HG03108 (cell line): ENCODE results near the gene KTN1.
A peak's percentile ranks its signal among the peaks of the same experiment; 100 is the strongest.

Experiments used
- ATAC-seq: cut with Tn5 transposase; IDR thresholded peaks from one replicate; pipeline ENCODE4 v1.9.1; 2021; ENCODE audit warnings: moderate library complexity; ENCODE audit not compliant: unreplicated experiment

KTN1 gene

DNA sequence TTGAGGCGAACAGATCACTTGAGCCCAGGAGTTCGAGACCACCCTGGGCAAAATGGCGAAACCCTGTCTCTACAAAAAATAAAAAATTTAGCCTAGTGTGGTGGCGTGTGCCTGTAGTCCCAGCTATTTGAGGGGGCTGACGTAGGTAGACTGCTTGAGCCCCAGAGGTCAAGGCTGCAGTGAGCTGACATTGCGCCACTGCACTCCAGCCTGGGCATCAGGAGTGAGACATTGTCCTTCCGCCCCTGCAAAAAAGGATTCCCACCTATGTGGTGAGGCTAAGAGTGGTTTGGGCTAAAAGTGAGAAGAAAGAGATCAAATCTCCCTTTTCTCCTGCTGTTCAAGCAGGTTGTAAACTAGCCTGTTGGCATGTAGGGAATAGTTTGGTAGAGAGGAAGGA is 5.0 kb upstream of the KTN1 start:
- ATAC-seq, result no peak

- ATAC-seq, result no peak
Measured at GRCh38 chr14:55577229-55577628, 2.8 kb upstream of the KTN1 start.

DNA sequence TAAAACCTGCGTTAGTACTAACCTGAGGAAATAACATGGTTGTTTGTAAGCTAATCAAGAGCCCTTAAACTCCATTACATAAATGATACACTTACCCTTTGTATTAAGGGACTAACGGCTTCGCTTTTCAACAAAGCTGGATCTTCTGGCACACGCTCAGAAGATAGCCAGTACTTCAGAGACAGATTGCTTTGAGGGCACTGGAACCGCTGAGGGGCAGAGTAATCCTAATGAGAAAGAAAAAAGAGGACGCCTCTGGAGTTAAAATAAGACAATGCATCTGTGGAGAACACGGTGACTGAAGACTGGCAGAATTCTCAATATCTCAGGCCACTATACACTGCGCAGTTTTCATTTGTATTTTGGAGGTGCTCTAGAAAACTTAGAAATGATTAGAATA is 1.5 kb upstream of the KTN1 start:
- no peak for ATAC-seq

GRCh38 chr14:55580470-55581341 is 699 bp downstream of the KTN1 start:
- ATAC-seq, result peak; percentile 40

- no peak for ATAC-seq
Measured at GRCh38 chr14:55581342-55581771, 1.4 kb downstream of the KTN1 start.

DNA sequence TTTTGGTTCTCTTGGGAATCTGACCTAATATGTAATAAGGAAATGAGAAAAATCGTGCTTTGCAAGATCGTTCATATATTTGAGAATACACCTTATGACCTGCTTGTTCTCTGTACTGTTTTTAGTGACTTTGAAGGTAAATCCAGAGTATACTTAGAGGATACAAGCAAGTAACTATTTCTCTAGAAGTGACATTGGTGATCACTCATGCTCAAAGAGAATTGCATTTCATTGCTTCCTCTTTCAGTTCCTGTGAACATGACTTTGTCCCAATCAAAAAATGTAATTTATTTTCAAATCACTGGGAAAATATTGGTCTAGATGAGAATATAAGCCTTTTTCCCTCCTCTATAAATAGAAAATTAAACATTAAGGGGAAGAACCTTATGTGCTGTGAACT is 2.7 kb downstream of the KTN1 start:
- ATAC-seq, result no peak

DNA sequence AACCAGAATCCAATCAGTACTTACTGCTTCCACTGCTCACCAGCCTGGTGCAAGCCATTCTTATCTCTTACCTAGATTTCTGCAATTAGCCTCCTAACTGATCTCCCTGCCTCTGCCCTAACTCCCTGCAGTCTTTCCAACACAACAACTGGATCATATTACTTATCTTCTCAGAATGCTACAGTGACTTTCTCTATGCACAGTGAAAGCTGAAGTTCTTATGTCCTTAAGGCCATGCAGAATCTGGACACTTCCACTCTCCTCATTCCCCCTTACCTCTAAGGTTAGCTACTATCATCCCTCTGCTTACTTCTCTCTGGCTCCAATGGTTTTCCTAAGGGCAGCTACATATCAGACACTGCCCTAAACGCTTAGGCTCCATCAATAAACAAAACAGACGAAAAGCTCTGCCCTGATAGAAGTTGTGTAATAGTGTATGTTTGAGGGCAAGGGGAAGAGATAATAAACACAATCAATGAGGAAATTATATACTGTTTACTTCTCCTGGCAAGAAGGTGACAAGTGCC is 4.0 kb downstream of the KTN1 start:
- ATAC-seq, result no peak

GRCh38 chr14:55585854-55586253 is 5.8 kb downstream of the KTN1 start:
- no peak for ATAC-seq

GRCh38 chr14:55586411-55586810 is 6.4 kb downstream of the KTN1 start:
- no peak for ATAC-seq

DNA sequence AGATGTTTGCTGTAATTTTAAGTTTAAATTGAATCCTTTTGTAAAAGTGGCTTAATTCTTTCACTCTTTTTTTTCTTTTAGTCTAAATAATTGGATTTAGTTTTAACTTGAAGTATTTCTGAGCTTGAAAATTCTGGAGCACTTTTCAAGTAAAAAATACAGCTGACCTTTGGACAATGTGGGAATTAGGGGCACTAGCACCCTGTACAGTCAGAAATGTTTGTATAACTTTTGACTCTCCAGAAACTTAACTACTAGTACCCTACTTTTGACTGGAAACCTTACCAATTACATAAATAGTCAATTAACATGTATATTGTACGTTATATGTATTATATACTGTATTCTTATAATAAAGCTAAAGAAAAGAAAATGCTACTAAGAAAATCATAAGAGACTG is 7.8 kb downstream of the KTN1 start:
- ATAC-seq, result no peak

DNA sequence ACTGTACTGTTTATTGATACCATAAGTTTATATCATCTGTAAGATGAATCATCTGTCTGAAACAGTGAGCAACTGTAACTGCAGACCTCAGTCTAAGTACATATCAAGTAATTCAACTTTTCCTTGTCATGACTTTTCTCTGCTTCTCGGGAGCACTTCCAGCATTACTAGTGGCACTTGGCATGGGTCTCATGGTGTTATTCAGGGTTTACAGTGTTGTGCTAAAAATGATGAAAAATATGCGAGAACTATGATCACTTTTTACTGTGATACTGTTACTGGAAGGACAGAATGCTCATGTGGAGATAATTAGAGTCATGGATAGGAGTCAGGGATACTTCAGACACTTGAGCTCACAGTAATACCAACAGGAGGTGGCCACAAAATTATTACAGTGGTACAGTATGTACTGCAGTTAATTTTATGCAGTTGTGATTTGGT is 8.3 kb downstream of the KTN1 start:
- no peak for ATAC-seq

GRCh38 chr14:55589171-55589570 is 9.2 kb downstream of the KTN1 start:
- ATAC-seq, result no peak

DNA sequence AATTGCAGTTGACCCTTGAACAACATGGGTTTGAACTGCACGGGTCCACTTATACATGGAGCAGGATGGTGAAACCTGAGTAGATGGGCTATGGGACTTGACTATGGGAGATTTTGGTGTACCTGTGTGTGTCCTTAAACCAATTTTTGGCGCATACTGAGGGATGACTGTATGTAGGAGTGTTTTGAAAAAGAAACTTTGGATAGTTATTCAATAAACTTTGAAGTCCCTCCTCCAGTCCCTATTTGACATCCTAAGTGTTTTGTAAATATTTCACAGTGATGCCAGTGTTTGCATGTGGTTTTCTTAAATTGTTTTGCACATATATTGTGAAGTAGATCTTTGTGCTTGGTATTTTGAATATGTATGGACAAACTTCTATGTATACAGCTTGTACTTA is 12.4 kb downstream of the KTN1 start:
- ATAC-seq, result no peak

- no peak for ATAC-seq
Measured at GRCh38 chr14:55593698-55594097, 13.7 kb downstream of the KTN1 start.

DNA sequence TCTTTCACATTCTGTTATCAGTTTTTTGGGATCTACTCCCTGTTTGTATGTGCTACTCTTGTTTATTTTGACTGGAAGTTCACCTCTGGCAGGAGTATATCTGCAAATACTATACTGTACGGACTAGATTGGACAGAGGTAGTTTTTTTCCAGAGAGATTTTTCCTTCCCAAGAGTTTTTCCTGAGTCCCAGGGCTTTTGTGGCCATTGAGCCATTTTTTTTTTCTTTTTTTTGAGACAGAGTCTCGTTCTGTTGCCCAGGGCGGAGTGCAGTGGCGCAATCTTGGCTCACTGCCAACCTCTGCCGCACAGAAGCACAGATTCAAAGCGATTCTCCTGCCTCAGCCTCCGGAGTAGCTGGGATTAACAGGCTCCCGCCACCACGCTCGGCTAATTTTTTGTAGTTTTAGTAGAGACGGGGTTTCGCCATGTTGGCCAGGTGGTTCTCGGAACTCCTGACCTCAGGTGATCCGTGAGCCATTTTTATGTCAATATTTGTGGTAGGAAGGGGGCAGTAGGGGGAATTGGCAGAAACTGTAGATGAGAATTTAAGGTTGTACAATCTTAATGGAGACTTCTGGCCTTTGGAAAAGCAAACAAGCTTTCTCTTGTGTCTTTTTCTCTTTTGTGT is 19.4 kb downstream of the KTN1 start:
- ATAC-seq, result no peak

- ATAC-seq, result no peak
Measured at GRCh38 chr14:55600784-55601561, 21.0 kb downstream of the KTN1 start.

- no peak for ATAC-seq
Measured at GRCh38 chr14:55603401-55603953, 23.5 kb downstream of the KTN1 start.

DNA sequence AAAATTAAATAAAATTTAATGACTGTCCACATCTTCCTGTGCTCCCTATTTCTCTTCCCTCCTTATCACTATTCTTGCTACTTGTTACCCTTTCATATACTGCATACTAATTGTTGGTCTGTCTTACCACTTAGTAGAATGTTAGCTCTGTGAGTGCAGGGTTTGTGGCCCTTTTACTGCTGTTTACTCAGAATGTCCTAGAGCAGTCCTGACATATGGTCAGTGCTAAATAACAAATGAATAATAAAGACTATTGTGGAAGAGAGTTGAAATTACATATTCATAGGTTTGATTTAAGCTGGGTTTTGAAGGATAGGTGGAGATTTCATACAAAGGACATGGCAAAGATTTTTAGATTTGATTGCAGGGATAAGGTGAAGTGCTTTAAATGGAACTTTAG is 24.5 kb downstream of the KTN1 start:
- no peak for ATAC-seq

DNA sequence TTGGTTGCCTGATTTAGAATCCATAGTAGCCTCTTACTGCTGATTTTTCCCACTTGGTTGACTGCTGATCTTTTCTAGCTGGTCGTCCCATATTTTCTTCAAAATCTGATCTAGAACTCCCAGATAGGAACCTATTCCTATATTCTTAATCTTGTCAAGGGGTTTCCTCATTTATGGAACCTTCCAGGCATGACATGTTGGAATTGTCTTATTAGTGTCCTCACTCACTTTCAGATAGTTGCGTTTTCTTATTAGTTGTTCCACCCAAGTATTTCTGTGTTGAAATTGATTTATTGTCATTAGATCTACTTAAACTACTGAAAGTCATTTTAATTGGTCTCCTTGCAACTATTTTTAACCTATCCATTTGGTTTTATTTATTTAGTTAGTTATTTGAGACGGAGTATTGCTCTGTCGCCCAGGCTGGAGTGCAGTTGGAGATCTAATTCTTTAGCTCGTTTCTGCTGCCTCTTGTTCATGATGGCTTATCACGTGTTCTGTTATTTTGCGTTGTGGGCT is 25.0 kb downstream of the KTN1 start:
- ATAC-seq, result no peak

- ATAC-seq, result no peak
Measured at GRCh38 chr14:55605793-55606192, 25.8 kb downstream of the KTN1 start.

DNA sequence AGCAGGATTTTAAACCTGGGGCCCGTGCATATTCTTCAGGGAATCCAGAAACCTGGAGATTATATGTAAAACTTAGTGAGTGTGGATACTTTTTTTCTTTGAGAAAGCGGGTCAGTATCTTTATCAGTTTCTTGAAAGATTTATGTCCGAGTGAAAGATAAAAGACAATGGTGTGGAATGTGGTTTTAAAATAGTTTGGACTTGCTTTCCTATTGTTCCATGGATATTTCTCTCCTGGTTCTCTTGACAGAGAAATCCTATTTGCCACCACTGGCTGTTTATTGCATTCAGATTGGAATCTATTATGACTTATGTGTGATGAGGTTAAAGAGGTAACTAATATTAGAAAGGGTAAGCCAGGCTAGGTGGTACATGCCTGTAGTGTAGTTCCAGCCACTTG is 27.4 kb downstream of the KTN1 start:
- no peak for ATAC-seq
